Endothelial cell of umbilical vein (primary cell): ENCODE measurements around the gene EPB41L2.

Experiments
- CTCF ChIP-seq, 2 donors: IDR thresholded peaks; 1 replicate in 1 of 2; 2 replicates in 1 of 2; pipeline ENCODE4 v1.5.1; 2011; ENCODE audit warnings: low read length in 2 of 2, mild to moderate bottlenecking in 2 of 2, moderate library complexity in 2 of 2, control low read depth in 1 of 2, inconsistent platforms in 1 of 2, low read depth in 1 of 2; ENCODE audit not compliant: insufficient read depth in 1 of 2; ENCODE audit errors: extremely low read depth in 1 of 2
- EZH2 ChIP-seq: IDR thresholded peaks from 2 replicates; pipeline ENCODE4 v1.6.1; 2012; ENCODE audit warnings: borderline replicate concordance, low read depth, mild to moderate bottlenecking, moderate library complexity, low read length, inconsistent platforms; ENCODE audit not compliant: severe bottlenecking
- FOS ChIP-seq: IDR thresholded peaks from 2 replicates; pipeline ENCODE4 v1.6.1; 2011; ENCODE audit warnings: mild to moderate bottlenecking, low read length, moderate library complexity, borderline replicate concordance; ENCODE audit not compliant: insufficient read depth
- JUN ChIP-seq: IDR thresholded peaks from 2 replicates; pipeline ENCODE4 v1.6.1; 2011; ENCODE audit warnings: borderline replicate concordance, low read depth; ENCODE audit not compliant: insufficient read length, insufficient read depth
- MAX ChIP-seq: IDR thresholded peaks from 2 replicates; pipeline ENCODE4 v1.6.1; 2011; ENCODE audit not compliant: insufficient read depth, insufficient read length
- MYC ChIP-seq: IDR thresholded peaks from one replicate; pipeline ENCODE4 v1.6.1; 2011; ENCODE audit warnings: mild to moderate bottlenecking, low read depth, low read length
- POLR2A ChIP-seq: IDR thresholded peaks from 2 replicates; pipeline ENCODE4 v1.6.1; 2012; ENCODE audit warnings: low read depth, mild to moderate bottlenecking, control low read depth, low read length
- POLR2AphosphoS5 ChIP-seq: IDR thresholded peaks from 2 replicates; pipeline ENCODE4 v1.6.1; 2012; ENCODE audit warnings: low read depth, mild to moderate bottlenecking, control low read depth, low read length, moderate library complexity; ENCODE audit not compliant: insufficient read depth

- TF ChIP-seq CTCF (IDR thresholded peaks at IDR 0.05; ENCODE audit: extremely low read depth in 1 of 2, insufficient read depth in 1 of 2, low read depth in 1 of 2, low read length in 2 of 2) (peak; percentile 54 to 65), POLR2A (no peak), JUN (no peak), EZH2 (no peak), POLR2AphosphoS5 (no peak), MAX (no peak), MYC (no peak), FOS (no peak)
Measured at GRCh38 chr6:130885392-130886192, 177.5 kb downstream of the EPB41L2 start.
